Type B pancreatic cell (in vitro differentiated cells): ENCODE measurements around the gene MFSD2A. TPM values are rescaled to one million over a fixed set of nuclear protein-coding genes. Genes with fewer than 3 reads are reported as not detected.

Experiments used
- DNase-seq: peaks from one replicate; pipeline ENCODE4 v3.0.0; 2021; ENCODE audit warnings: mixed read lengths; ENCODE audit not compliant: unreplicated experiment; ENCODE audit errors: extremely low spot score
- H3K27ac Mint-ChIP-seq: 2 replicates; pipeline ENCODE4 v1.8.0; 2021; ENCODE audit warnings: mild to moderate bottlenecking, mixed read lengths
- H3K27me3 Mint-ChIP-seq: 2 replicates; pipeline ENCODE4 v1.8.0; 2021; ENCODE audit warnings: mixed read lengths
- H3K36me3 Mint-ChIP-seq: 2 replicates; pipeline ENCODE4 v1.8.0; 2021; ENCODE audit warnings: mixed read lengths
- H3K4me1 Mint-ChIP-seq: one replicate; pipeline ENCODE4 v1.8.0; 2021; ENCODE audit warnings: mixed read lengths; ENCODE audit not compliant: unreplicated experiment
- H3K4me3 Mint-ChIP-seq: 2 replicates; pipeline ENCODE4 v1.8.0; 2021; ENCODE audit warnings: mild to moderate bottlenecking, mixed read lengths
- H3K9me3 Mint-ChIP-seq: 2 replicates; pipeline ENCODE4 v1.8.0; 2021; ENCODE audit warnings: mixed read lengths
- CTCF ChIP-seq: fragments of 200-600 bp; sonication (generic); conservative IDR thresholded peaks from 2 replicates; pipeline ENCODE4 v1.5.0; 2021; ENCODE audit warnings: antibody characterized with exemption, mild to moderate bottlenecking
- total RNA-seq: library from RNA; stranded (reverse); gene quantifications from 2 replicates; pipeline ENCODE4 v1.2.1, GENCODE V29; 2021; ENCODE audit warnings: low replicate concordance

Gene MFSD2A
- total RNA-seq, 1 donor from 2014 or later = 6.1 TPM

DNA sequence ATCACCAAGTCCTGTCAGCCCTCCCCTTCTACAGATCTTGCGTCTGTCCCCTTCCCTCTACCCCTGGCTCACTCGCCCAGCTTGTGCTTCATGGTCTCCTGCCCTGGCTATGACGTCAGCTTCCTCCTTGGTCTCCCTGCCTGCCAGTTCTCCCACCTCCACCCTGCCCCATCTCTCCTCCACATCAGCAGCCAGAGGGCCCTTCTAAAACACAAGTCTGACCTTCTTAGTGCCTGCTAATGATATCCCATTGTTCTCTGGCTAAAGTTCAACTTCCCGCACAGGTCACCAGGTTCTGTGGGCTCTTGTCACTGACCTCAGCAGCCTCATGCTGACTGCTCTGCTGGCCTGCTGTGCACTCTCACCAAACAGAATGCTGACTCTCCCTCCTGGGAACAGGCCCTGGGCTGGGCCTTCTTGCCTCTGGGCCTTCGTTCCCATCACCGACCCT, 28.6 kb upstream of the MFSD2A start:
- H3K9me3 Mint-ChIP-seq = no peaks in the 10 kb centered on the region
- H3K27me3 Mint-ChIP-seq = peaks cover 40% of the 10 kb centered on the region
- H3K4me3 Mint-ChIP-seq = no peak overlapping the region
- H3K27ac Mint-ChIP-seq = no peak overlapping the region
- H3K36me3 Mint-ChIP-seq = no peaks in the 10 kb centered on the region
- no peak for TF ChIP-seq CTCF
- DNase-seq = no peak
- peaks cover 18% of the 10 kb centered on the region for H3K4me1 Mint-ChIP-seq

- Mint-ChIP-seq H3K27ac (no peak overlapping the region), H3K27me3 (peaks cover 35% of the 10 kb centered on the region), H3K4me3 (no peak overlapping the region), H3K9me3 (no peaks in the 10 kb centered on the region), H3K4me1 (peaks cover 18% of the 10 kb centered on the region), H3K36me3 (no peaks in the 10 kb centered on the region)
- TF ChIP-seq CTCF = no peak
- DNase-seq = no peak
These were observed 28.1 kb upstream of the MFSD2A start for GRCh38 chr1:39926820-39927219.

GRCh38 chr1:39927538-39927937, 27.4 kb upstream of the MFSD2A start:
- no peak for DNase-seq
- H3K9me3 Mint-ChIP-seq = no peaks in the 10 kb centered on the region
- peaks cover 12% of the 10 kb centered on the region for H3K4me1 Mint-ChIP-seq
- no peak overlapping the region for H3K4me3 Mint-ChIP-seq
- H3K36me3 Mint-ChIP-seq = no peaks in the 10 kb centered on the region
- H3K27ac Mint-ChIP-seq = no peak overlapping the region
- no peak for TF ChIP-seq CTCF
- peaks cover 28% of the 10 kb centered on the region for H3K27me3 Mint-ChIP-seq

DNA sequence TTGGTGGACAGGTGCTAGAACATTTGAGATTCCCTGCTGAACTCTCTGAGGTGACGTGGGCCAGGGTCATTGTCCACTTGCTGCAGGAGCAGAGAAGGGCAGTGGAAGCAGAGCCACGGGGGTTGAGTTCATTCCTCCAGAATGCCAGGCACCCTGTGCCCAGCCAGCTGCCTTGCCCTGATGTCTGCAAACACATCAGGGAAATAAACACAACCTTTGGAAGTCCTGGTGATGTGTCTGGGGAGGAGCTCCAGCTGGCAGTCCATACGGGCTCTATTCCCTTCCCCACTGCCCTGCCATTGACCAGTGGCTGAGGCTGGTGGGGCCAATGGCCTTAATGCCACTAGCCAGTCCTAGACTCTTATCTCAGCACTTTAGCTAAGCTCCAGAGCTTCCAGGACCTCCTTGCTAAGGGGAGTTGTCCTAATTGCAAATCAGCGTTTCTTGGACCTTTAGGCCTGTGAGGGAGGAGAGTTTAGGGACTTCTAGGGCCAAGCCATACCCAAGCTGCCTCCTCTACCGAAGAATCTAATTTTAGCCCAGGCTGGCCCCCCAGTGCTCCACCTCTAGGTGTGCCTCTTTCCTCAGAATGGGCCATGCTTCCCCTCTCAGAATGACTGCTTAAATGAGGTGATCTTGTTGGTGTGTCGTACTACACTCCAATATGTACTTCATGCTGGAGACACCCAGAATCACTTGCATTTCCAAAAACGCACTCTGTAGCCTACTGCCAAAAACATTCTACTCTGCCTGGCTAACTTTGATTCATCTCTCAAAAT, 25.9 kb upstream of the MFSD2A start:
- H3K36me3 Mint-ChIP-seq = no peaks in the 10 kb centered on the region
- H3K27me3 Mint-ChIP-seq = peaks cover 18% of the 10 kb centered on the region
- no peak for TF ChIP-seq CTCF
- DNase-seq = no peak
- peaks cover 10% of the 10 kb centered on the region for H3K4me1 Mint-ChIP-seq
- H3K4me3 Mint-ChIP-seq = no peak overlapping the region
- H3K27ac Mint-ChIP-seq = no peak overlapping the region
- no peaks in the 10 kb centered on the region for H3K9me3 Mint-ChIP-seq

DNA sequence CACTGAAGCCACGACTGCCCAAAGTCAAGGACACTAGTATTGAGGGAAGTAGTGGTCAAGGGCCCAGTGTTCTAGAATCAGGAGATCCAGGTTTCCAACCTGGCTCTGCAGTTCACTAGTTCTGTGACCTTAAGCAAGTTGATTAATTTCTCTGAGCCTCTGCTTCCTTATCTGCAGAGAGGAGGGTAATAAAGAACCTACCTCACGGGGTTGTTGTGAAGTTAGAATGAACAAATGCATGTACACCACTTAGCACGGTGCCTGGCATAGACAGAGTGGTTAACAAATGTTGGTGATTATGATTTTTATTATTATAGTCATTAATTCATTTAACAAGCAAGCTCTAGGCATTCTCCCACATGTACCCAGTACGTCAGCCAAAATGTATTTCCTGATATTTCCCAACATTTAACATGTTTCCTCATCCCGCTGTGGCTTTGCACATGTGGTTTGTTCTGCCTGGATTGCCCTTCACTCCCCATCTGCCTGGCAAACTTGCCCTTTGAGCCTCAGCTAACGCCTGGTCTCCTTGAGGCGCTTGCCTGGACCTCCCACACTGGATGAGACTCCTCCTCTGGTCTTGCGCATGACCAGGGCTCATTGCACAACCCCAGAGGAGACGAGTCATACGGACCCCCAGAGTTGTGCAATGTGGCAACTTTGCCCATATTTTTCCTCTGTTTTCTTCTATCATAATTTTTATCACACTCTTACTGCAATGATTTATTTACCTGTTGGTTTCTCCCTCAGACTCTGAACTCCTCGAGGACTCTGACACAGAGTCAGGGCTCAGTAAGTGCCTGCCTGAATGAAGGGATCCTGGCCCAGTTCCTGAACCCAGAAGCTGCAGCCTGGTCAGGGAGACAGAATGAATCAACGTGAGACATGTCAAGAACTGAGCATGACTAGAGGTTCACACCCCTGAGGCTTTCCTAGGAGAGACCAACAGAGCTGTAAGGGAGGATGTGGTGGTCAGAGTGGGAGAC, 20.7 kb upstream of the MFSD2A start:
- no peaks in the 10 kb centered on the region for H3K36me3 Mint-ChIP-seq
- TF ChIP-seq CTCF = no peak
- H3K4me1 Mint-ChIP-seq = no peaks in the 10 kb centered on the region
- peak overlapping the region; percentile 44 for H3K27ac Mint-ChIP-seq
- H3K4me3 Mint-ChIP-seq = no peak overlapping the region
- H3K9me3 Mint-ChIP-seq = no peaks in the 10 kb centered on the region
- DNase-seq = no peak
- no peaks in the 10 kb centered on the region for H3K27me3 Mint-ChIP-seq
